Tibial artery (tissue), 4 donors: ENCODE data around the gene GPX3.

Source experiments
- DNase-seq, 2 donors: peaks; one replicate each; pipeline ENCODE4 v3.0.0-alpha.2; 2019
- H3K27ac ChIP-seq, 2 donors: fragments of 200-600 bp; sonication (generic) in 1 of 2; 1 replicate in 1 of 2; 2 replicates in 1 of 2; pipeline ENCODE4 v1.5.1; 2018 to 2019; ENCODE audit warnings: mild to moderate bottlenecking in 1 of 2
- H3K27me3 ChIP-seq, 2 donors: fragments of 200-600 bp; sonication (generic) in 1 of 2; one replicate each; pipeline versions ENCODE4 v1.5.1 to v1.6.0; 2016 to 2019
- H3K36me3 ChIP-seq, 3 donors: fragments of 200-600 bp; sonication (generic) in 2 of 3; one replicate each; pipeline ENCODE4 v1.5.1; 2016 to 2019; ENCODE audit warnings: mild to moderate bottlenecking in 2 of 3
- H3K4me1 ChIP-seq, 4 donors: fragments of 200-600 bp; sonication (generic) in 2 of 4; 1 replicate in 3 of 4; 2 replicates in 1 of 4; pipeline ENCODE4 v1.5.1; 2016 to 2019
- H3K4me3 ChIP-seq, 2 donors: fragments of 200-600 bp; sonication (generic) in 1 of 2; 1 replicate in 1 of 2; 2 replicates in 1 of 2; pipeline ENCODE4 v1.5.1; 2018 to 2019; ENCODE audit warnings: mild to moderate bottlenecking in 2 of 2
- H3K9me3 ChIP-seq, 3 donors: fragments of 200-600 bp; sonication (generic) in 1 of 3; one replicate each; pipeline ENCODE4 v1.5.1; 2016 to 2019
- intact Hi-C: fragments of 100-400 bp; cut with DNase I; formaldehyde crosslinking; loops from one replicate; pipeline ENCODE4 v1.15.0; 2023; ENCODE audit warnings: low total_unique reads
- TF ChIP-seq, protein P1 (sequence below), 2 experiments: fragments of 200-600 bp in 1 of 2; fragments of 450-650 bp in 1 of 2; IDR thresholded peaks; one replicate each; pipeline ENCODE4 v1.5.1; 2017 to 2019; ENCODE audit warnings: antibody characterized with exemption in 2 of 2, mild to moderate bottlenecking in 1 of 2, moderate library complexity in 1 of 2

The GPX3 gene

DNA sequence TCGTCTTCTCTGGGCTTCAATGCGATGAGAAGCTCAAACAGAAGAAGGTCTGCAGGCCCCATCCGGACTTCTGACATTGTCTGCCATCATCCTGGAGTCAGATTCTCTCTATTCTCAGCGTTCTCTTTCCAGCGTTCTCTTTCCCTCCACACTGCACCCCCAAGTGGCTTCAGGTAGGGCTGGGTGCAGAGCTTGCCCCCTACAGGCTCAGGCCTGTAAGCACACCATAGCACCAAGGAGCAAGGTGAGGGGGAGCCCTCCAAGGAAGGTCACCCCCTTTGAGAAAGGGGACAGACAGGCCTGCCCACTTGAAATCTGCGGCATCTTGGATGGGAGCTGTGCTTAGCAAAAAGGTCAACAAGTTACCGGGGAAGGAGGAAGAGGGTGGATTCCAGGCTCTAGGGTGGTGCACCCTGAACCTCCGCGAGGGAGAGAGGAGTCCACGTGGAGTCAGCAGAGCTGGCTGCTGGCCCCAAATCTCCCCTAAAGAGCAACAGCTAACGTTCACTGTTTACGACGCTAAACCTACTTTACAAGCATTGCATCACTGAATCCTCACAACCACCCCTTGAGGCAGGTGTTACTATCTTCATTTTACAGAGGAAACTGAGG lies 27.5 kb downstream of the GPX3 start:
- no peak overlapping the region for H3K27ac ChIP-seq
- peak in 1 of 2 donors; percentile 43 for DNase-seq

DNA sequence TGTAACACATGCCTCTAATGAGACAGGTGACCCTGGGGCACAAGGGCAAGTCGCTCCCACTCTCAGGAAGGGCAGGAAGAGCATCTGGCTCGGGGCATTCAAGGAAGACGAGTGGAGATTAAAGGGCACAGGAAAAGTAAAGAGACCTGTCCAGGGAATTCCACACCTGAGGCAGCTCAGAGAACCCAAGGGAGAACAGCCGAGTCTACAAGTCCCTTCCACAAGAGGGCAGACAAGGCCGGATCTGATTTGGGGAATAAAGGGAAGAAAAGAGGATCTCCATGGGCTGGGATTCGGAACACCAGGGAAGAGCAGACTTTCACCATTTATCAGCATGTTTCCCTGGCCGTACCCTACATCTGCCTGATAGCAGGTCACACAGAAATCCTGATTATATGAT lies 28.1 kb downstream of the GPX3 start:
- H3K4me1 ChIP-seq = peaks cover 0 to 7% (median 3%) of the 10 kb centered on the region in 4 donors
- H3K4me3 ChIP-seq = no peak overlapping the region
- no peaks in the 10 kb centered on the region for H3K9me3 ChIP-seq
- no peaks in the 10 kb centered on the region for H3K27me3 ChIP-seq
- H3K27ac ChIP-seq = no peak overlapping the region
- intact Hi-C loops = loop anchor here (5.0 kb wide), 1 partner anchor 46 kb away; no protein-coding TSS in a partner anchor
- TF ChIP-seq, protein P1, sequence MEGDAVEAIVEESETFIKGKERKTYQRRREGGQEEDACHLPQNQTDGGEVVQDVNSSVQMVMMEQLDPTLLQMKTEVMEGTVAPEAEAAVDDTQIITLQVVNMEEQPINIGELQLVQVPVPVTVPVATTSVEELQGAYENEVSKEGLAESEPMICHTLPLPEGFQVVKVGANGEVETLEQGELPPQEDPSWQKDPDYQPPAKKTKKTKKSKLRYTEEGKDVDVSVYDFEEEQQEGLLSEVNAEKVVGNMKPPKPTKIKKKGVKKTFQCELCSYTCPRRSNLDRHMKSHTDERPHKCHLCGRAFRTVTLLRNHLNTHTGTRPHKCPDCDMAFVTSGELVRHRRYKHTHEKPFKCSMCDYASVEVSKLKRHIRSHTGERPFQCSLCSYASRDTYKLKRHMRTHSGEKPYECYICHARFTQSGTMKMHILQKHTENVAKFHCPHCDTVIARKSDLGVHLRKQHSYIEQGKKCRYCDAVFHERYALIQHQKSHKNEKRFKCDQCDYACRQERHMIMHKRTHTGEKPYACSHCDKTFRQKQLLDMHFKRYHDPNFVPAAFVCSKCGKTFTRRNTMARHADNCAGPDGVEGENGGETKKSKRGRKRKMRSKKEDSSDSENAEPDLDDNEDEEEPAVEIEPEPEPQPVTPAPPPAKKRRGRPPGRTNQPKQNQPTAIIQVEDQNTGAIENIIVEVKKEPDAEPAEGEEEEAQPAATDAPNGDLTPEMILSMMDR (IDR thresholded peaks at IDR 0.05) = peak in 1 of 2 experiments; percentile 36
- DNase-seq = no peak
- peaks cover 43 to 99% (median 56%) of the 10 kb centered on the region in 3 donors for H3K36me3 ChIP-seq

More for the DNA sequence above, 27.5 kb downstream of the GPX3 start:
- Histone ChIP-seq H3K9me3 (no peaks in the 10 kb centered on the region), H3K4me1 (peaks cover 0 to 7% (median 3%) of the 10 kb centered on the region in 4 donors), H3K4me3 (no peak overlapping the region), H3K27me3 (no peaks in the 10 kb centered on the region), H3K36me3 (peaks cover 46 to 97% (median 51%) of the 10 kb centered on the region in 3 donors)
- intact Hi-C loops = loop anchor here (5.0 kb wide), 1 partner anchor 46 kb away; no protein-coding TSS in a partner anchor
- TF ChIP-seq, protein P1 (IDR thresholded peaks at IDR 0.05) = peak; percentile 80 to 85

DNA sequence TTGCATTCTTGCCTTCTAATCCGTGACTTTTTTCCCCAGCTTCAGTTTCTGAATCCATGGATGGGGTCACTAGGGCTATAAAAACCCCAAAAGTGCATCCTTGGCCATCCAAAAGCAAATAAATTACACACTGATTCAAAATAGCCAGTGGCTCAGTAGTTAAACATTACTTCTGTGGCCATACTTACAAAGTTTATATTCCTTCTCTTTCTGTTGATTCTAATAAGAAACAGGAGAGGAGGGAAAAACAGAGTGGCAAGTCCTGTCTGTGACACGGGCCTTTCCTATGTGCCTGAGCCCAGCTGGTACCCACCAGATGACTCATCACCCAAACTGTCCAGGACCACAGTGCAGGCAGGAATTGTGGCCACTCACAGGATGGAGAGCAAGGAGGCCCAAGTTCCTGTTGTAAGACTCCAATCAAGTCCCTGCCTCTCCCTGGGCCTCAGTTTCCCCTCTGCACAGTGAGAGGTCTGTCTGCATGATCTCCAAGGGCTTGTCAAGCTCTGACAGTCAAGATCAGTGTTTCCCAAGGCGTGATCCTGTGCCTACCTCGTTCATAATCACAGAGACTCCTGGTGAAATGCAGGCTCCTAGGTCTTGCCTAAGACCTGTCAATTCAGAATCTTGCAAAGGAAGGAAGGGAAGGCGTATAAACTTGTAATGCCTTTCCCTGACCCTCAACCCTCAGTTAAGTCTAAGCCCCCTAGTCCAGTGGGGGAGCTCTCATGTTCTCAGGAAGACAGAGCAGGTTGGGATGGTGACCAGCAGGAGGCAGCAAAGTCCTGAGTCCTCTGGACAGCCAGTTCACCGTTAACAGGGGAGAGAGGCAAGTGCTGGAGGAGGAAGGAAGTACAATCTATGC lies 30.9 kb downstream of the GPX3 start:
- peak; percentile 79 to 88 for DNase-seq
- intact Hi-C loops = loop anchor here (5.0 kb wide), 1 partner anchor 116 kb away; no protein-coding TSS in a partner anchor

DNA sequence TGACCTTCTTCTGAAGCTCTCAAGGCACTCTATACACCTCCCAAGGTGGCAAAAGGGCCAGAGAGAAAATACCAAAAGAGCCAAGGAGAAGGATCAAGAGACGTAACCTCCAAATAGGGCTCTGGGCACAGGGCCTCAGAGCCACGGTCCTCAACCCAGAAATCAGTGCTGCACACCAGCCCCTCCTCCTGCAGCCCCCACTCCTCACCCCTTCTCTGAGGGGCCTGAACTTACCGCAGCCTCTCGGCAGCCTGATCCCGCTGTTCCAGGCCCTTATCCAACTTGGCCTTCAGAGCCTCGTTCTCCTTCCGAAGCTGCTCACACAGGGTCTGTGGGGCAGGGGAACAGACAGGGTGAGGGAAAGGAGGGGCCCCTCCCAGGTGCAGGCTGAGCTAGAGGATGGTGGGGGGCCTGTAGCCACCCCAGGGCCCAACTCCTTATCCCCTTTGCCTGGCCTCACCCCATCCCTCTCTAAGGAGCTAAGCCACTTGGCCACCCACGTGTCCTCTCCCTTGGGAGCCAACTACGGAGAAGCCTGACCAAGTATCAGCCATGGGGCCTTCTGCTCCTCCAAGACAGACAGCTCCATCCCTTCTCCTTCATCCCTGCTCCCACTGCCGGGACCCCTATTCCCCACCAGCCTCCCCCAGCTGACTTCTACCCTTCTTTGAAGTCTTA lies 31.7 kb downstream of the GPX3 start:
- peak overlapping the region in 1 of 2 donors; percentile 17 for H3K27ac ChIP-seq
- no peaks in the 10 kb centered on the region for H3K27me3 ChIP-seq
- no peak for DNase-seq
- intact Hi-C loops = loop anchor here (2.0 to 5.0 kb wide), 2 partner anchors 63 to 115 kb away; no protein-coding TSS in a partner anchor
- H3K4me3 ChIP-seq = no peak overlapping the region
- TF ChIP-seq, protein P1 (IDR thresholded peaks at IDR 0.05) = no peak
- H3K4me1 ChIP-seq = peaks cover 0 to 7% (median 3%) of the 10 kb centered on the region in 4 donors
- H3K36me3 ChIP-seq = peaks cover 60 to 100% (median 82%) of the 10 kb centered on the region in 3 donors
- H3K9me3 ChIP-seq = no peaks in the 10 kb centered on the region

More for the DNA sequence above, 30.9 kb downstream of the GPX3 start:
- H3K27me3 ChIP-seq = no peaks in the 10 kb centered on the region
- peaks cover 0 to 7% (median 3%) of the 10 kb centered on the region in 4 donors for H3K4me1 ChIP-seq
- H3K27ac ChIP-seq = no peak overlapping the region
- TF ChIP-seq, protein P1 (IDR thresholded peaks at IDR 0.05) = peak; percentile 82 to 90
- H3K9me3 ChIP-seq = no peaks in the 10 kb centered on the region
- H3K36me3 ChIP-seq = peaks cover 56 to 100% (median 74%) of the 10 kb centered on the region in 3 donors
- no peak overlapping the region for H3K4me3 ChIP-seq

DNA sequence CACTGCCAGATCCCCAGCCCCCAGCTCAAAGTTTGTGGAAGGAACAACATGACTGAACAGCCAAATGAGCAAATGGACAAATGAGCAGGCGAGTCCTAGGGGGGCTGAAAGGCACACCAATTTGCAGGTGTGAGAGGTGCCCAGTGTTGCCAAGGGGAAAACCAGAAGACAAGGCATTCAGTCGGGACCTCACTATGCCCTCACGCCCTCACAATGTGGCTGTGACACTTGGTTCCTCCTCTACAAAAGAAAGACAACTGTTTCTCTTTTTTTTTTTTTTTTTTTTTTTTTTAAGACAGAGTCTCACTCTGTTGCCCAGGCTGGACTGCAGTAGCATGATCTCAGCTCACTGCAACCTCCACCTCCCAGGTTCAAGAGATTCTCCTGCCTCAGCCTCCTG lies 32.4 kb downstream of the GPX3 start:
- no peak for DNase-seq
- Histone ChIP-seq H3K4me1 (peaks cover 0 to 7% (median 3%) of the 10 kb centered on the region in 4 donors), H3K27ac (no peak overlapping the region), H3K36me3 (peaks cover 60 to 99% (median 84%) of the 10 kb centered on the region in 3 donors), H3K9me3 (no peaks in the 10 kb centered on the region), H3K4me3 (no peak overlapping the region), H3K27me3 (no peaks in the 10 kb centered on the region)
- TF ChIP-seq, protein P1 (IDR thresholded peaks at IDR 0.05) = no peak
- intact Hi-C loops = loop anchor here (2.0 to 5.0 kb wide), 2 partner anchors 62 to 114 kb away; no protein-coding TSS in a partner anchor
